HEK293T (cell line): ENCODE results near the gene FOXP4.

ENCODE experiments used
- ARNT ChIP-seq: fragments of 450-650 bp; IDR thresholded peaks from 2 replicates; pipeline ENCODE4 v1.6.1; 2017; ENCODE audit warnings: mild to moderate bottlenecking
- BHLHE40 ChIP-seq: fragments of 450-650 bp; IDR thresholded peaks from 2 replicates; pipeline ENCODE4 v1.6.1; 2016; ENCODE audit warnings: mild to moderate bottlenecking, moderate library complexity, borderline replicate concordance
- ELF4 ChIP-seq: fragments of 450-650 bp; IDR thresholded peaks from 2 replicates; pipeline ENCODE4 v1.6.1; 2017; ENCODE audit warnings: antibody characterized with exemption
- FOXA1 ChIP-seq: fragments of 450-650 bp; IDR thresholded peaks from 2 replicates; pipeline ENCODE4 v1.6.1; 2016; ENCODE audit warnings: mild to moderate bottlenecking
- FOXM1 ChIP-seq: fragments of 450-650 bp; IDR thresholded peaks from 2 replicates; pipeline ENCODE4 v1.6.1; 2017; ENCODE audit warnings: mild to moderate bottlenecking, borderline replicate concordance
- HDGF ChIP-seq: fragments of 450-650 bp; IDR thresholded peaks from 2 replicates; pipeline ENCODE4 v1.6.1; 2017; ENCODE audit warnings: antibody characterized with exemption, borderline replicate concordance
- LEF1 ChIP-seq: fragments of 450-650 bp; IDR thresholded peaks from 2 replicates; pipeline ENCODE4 v1.6.1; 2017; ENCODE audit warnings: mild to moderate bottlenecking, borderline replicate concordance
- NFRKB ChIP-seq: fragments of 450-650 bp; IDR thresholded peaks from 2 replicates; pipeline ENCODE4 v1.6.1; 2016; ENCODE audit warnings: mild to moderate bottlenecking, moderate library complexity
- PKNOX1 ChIP-seq: fragments of 450-650 bp; IDR thresholded peaks from 2 replicates; pipeline ENCODE4 v1.6.1; 2016
- SP1 ChIP-seq: fragments of 450-650 bp; IDR thresholded peaks from 2 replicates; pipeline ENCODE4 v1.6.1; 2017
- SUZ12 ChIP-seq: fragments of 450-650 bp; IDR thresholded peaks from 2 replicates; pipeline ENCODE4 v1.6.1; 2016; ENCODE audit warnings: mild to moderate bottlenecking
- TARDBP ChIP-seq: fragments of 450-650 bp; IDR thresholded peaks from 2 replicates; pipeline ENCODE4 v1.6.1; 2016
- ZNF384 ChIP-seq: fragments of 450-650 bp; IDR thresholded peaks from 2 replicates; pipeline ENCODE4 v1.6.1; 2016

DNA sequence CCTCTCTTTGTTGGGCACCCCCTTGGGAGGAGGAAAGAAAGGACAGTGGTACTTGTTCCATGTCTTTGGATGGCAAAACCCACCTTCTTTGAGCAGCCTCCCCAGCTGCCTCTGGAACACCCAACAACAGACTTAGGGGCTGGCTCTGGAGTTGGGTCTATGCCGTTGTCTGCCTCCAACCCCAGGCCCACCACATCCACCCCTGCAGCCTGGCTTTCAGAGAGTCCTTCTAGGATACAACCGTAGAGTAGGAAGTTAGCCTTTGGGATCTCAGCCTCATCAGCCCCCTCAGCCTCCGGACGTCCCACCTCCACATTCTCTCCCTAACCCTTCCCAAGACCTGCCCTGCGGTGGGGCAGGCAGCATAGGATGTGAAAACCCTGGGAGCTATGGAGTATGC is 36.4 kb downstream of the FOXP4 start:
- TF ChIP-seq BHLHE40 (no peak), SP1 (no peak), FOXM1 (no peak), NFRKB (no peak), ELF4 (no peak), HDGF (no peak), TARDBP (no peak), LEF1 (no peak), ARNT (no peak), ZNF384 (no peak), SUZ12 (no peak), PKNOX1 (no peak), FOXA1 (no peak)
